Thoracic aorta (tissue), 2 donors: ENCODE data around the gene OR10G4. TPM values are rescaled to one million over a fixed set of nuclear protein-coding genes. Genes with fewer than 3 reads are reported as not detected.

Experiments used
- ATAC-seq: fragments of 150-250 bp; one replicate; pipeline ENCODE4 v1.8.0; 2017; ENCODE audit warnings: low read depth; ENCODE audit not compliant: insufficient number of reproducible peaks, low FRiP score
- DNase-seq: peaks from one replicate; pipeline ENCODE4 v3.0.0-alpha.2; 2020; ENCODE audit warnings: low spot score
- H3K27ac ChIP-seq, 2 donors: fragments of 200-600 bp; sonication (generic); 1 replicate in 1 of 2; 2 replicates in 1 of 2; pipeline ENCODE4 v1.5.1; 2016; ENCODE audit warnings: mild to moderate bottlenecking in 2 of 2, moderate library complexity in 2 of 2
- H3K27me3 ChIP-seq: fragments of 200-600 bp; sonication (generic); replicated peaks from 2 replicates; pipeline ENCODE4 v1.6.0; 2016; ENCODE audit warnings: mild to moderate bottlenecking; ENCODE audit not compliant: insufficient read depth
- H3K36me3 ChIP-seq: fragments of 200-600 bp; sonication (generic); one replicate; pipeline ENCODE4 v1.5.1; 2016
- H3K4me1 ChIP-seq, 2 donors: fragments of 200-600 bp; sonication (generic); 1 replicate in 1 of 2; 2 replicates in 1 of 2; pipeline versions ENCODE4 v1.5.1 to v1.6.0; 2016; ENCODE audit warnings: low read depth in 2 of 2, mild to moderate bottlenecking in 1 of 2; ENCODE audit not compliant: control insufficient read depth in 1 of 2
- H3K4me3 ChIP-seq: fragments of 200-600 bp; sonication (generic); 2 replicates; pipeline ENCODE4 v1.5.1; 2016; ENCODE audit warnings: mild to moderate bottlenecking
- H3K9me3 ChIP-seq: fragments of 200-600 bp; sonication (generic); 2 replicates; pipeline ENCODE4 v1.5.1; 2016
- CTCF ChIP-seq: fragments of 200-600 bp; sonication (generic); IDR thresholded peaks from one replicate; pipeline ENCODE4 v1.5.1; 2019; ENCODE audit warnings: antibody characterized with exemption
- total RNA-seq, 2 donors: library from RNA; depleted of rRNA; stranded (reverse); fragments of >200 nt; gene quantifications; one replicate each; pipeline versions ENCODE4 v1.1.0 to v1.2.3, GENCODE V29; 2016

Gene OR10G4
- total RNA-seq, result not detected

DNA sequence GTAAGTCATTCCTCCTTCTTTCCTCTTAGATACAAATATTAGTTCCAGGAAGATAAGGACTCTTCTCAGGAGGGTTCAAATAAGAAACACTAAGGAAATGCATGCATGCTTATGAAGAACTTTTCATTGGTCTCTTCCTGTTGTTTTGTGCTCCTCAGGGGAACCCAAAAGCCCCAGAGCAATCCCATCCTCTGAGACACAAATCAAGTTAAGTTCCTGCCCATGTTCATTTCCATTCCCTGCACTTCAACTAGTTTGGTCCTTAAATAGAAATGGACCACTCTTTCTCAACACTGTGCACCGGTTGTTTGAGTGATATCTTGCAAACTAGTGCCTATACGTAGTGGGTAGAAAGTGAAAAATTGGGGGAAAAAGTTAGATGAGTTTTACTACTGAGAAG is at the start of gene OR10G4:
Gene OR10G4, plus strand, starts transcription at position 301 of the 400 bp plus-strand sequence. CDS start 2,578 bp downstream, outside the sequence.
- Histone ChIP-seq H3K27me3 (no peaks in the 10 kb centered on the region), H3K4me1 (no peaks in the 10 kb centered on the region), H3K4me3 (no peak within 1 kb of the TSS), H3K36me3 (no peaks in the 10 kb centered on the region), H3K9me3 (no peaks in the 10 kb centered on the region), H3K27ac (no peak within 1 kb of the TSS)
- no peak for TF ChIP-seq CTCF
- no peak for DNase-seq
- no peak for ATAC-seq

DNA sequence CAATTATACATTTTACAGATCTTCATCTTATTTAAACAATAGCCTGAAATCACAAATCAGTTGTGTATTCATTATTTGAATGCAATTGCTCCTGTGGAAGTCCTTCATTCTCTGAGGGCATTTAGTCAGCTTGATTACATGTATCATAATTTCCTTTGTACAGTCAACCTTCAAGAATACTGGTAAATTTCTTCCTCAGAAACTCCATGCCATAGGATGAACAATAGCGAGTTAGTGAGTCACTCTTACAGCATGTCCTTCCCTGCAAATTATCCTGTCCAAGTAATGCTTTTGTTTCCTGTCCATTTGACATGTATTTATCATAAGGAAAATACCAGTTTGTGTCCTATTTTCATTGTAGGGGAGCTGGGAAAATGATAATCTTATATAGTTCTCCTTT is 39.0 kb upstream of the OR10G4 start:
- no peak overlapping the region for H3K27ac ChIP-seq
- DNase-seq, result no peak
- no peak for ATAC-seq
- H3K4me1 ChIP-seq, result no peaks in the 10 kb centered on the region
- no peaks in the 10 kb centered on the region for H3K9me3 ChIP-seq
- no peak overlapping the region for H3K4me3 ChIP-seq
- H3K27me3 ChIP-seq, result no peaks in the 10 kb centered on the region
- no peak for TF ChIP-seq CTCF
- no peaks in the 10 kb centered on the region for H3K36me3 ChIP-seq

DNA sequence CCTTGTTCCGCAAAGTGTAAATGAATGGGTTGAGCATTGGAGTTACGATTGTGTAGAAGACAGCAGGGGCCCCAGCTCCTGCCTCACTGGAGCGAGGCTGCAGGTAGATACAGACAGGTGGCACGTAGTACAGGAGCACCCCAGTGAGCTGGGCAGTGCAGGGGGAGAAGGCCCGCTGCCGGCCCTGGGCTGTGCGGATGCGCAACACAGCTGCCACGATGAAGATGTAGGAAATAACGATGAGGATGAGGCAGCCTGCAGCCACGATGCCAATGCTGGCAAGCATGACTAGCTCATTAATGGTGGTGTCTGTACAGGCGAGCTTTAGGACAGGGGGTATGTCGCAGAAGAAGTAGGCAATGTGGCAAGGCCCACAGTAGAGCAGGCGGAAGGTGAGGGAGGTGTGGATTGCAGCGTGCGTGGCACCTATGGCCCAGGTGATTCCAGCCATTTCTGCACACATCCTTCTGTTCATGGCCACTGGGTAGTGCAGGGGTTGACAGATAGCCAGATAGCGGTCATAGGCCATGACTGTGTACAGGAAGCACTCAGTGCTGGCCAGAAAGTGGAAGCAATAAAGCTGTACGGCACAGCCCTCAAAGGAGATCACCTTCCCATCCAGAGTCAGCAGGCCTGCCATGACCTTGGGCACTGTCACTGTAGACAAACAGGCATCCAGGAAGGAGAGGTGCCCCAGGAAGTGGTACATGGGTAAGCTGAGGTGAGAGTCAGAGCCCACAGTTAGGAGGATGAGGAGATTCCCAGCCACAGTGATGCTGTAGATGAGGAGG is 35.8 kb upstream of the OR10G4 start:
- H3K36me3 ChIP-seq, result no peaks in the 10 kb centered on the region
- H3K27ac ChIP-seq, result no peak overlapping the region
- no peak for ATAC-seq
- no peak for DNase-seq
- no peaks in the 10 kb centered on the region for H3K27me3 ChIP-seq
- no peaks in the 10 kb centered on the region for H3K9me3 ChIP-seq
- H3K4me3 ChIP-seq, result no peak overlapping the region
- TF ChIP-seq CTCF, result no peak
- H3K4me1 ChIP-seq, result no peaks in the 10 kb centered on the region

DNA sequence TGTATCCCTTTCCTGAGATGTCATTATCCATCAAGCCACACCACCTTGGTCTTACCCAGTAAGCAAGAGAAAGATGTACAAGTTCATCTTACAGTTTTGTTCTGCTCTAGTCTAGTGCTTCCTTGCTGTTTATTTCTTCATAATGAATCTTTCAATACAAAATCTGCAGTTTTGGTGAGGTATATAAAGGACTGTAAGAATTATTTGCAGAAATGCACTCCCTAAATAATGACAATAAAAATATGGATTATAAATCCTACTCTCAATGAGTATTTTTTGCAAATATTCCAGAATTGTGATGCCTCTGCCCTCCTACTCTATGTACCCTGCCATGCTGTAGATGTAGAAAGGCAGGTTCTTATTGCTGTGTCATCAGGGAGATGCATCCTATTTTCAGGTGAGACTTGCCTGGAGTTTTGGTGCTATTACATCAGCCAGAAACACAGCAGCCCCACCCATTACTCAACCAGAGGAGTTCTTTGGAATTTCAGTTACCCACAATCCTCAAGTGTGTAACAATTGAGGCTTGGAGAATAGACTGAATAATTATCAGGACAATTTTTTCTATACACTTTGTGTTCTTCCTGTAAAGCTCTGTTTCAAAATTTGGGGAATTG is 35.0 kb upstream of the OR10G4 start, which contains the start of gene OR10S1:
Gene OR10S1, minus strand, starts transcription at position 51 of the 617 bp plus-strand sequence. CDS start 117 bp downstream, outside the sequence.
- Histone ChIP-seq H3K27ac (no peak within 1 kb of the TSS), H3K27me3 (no peaks in the 10 kb centered on the region), H3K4me3 (no peak within 1 kb of the TSS), H3K4me1 (no peaks in the 10 kb centered on the region), H3K9me3 (no peaks in the 10 kb centered on the region), H3K36me3 (no peaks in the 10 kb centered on the region)
- DNase-seq, result no peak
- no peak for TF ChIP-seq CTCF
- no peak for ATAC-seq

- DNase-seq, result no peak
- no peaks in the 10 kb centered on the region for H3K27me3 ChIP-seq
- H3K4me1 ChIP-seq, result no peaks in the 10 kb centered on the region
- no peak overlapping the region for H3K27ac ChIP-seq
- no peak for TF ChIP-seq CTCF
- no peak overlapping the region for H3K4me3 ChIP-seq
- no peaks in the 10 kb centered on the region for H3K36me3 ChIP-seq
- no peaks in the 10 kb centered on the region for H3K9me3 ChIP-seq
- no peak for ATAC-seq
Observed at GRCh38 chr11:123979311-123979710, 33.5 kb upstream of the OR10G4 start.
